Activated T-cell treated with anti-CD3 and anti-CD28 coated beads, Interleukin-2, amount 50 U/mL, for 72 hours (primary cell): ENCODE measurements around the gene PRRC2B. TPM values are rescaled to one million over a fixed set of nuclear protein-coding genes. Genes with fewer than 3 reads are reported as not detected.
A peak's percentile ranks its signal among the peaks of the same experiment; 100 is the strongest.

Experiments
- ATAC-seq, 2 donors: fragments of 150-1000 bp; cut with Tn5 transposase; replicated peaks in 1 of 2; 2 replicates each; pipeline ENCODE4 v1.10.0; 2021; ENCODE audit warnings: moderate library complexity in 2 of 2, mild to moderate bottlenecking in 1 of 2
- DNase-seq, 2 donors: peaks; one replicate each; pipeline ENCODE4 v3.0.0; 2021 to 2022; ENCODE audit warnings: mixed read lengths in 1 of 2
- H3K27ac Mint-ChIP-seq: one replicate; pipeline ENCODE4 v1.8.0; 2022; ENCODE audit warnings: mild to moderate bottlenecking, moderate library complexity, mixed read lengths
- H3K27me3 Mint-ChIP-seq: one replicate; pipeline ENCODE4 v1.8.0; 2022; ENCODE audit warnings: low read depth, mixed read lengths
- H3K36me3 Mint-ChIP-seq, 2 donors: one replicate each; pipeline ENCODE4 v1.8.0; 2022; ENCODE audit warnings: mixed read lengths in 2 of 2, mild to moderate bottlenecking in 1 of 2; ENCODE audit not compliant: insufficient read depth in 2 of 2
- H3K4me1 Mint-ChIP-seq: one replicate; pipeline ENCODE4 v1.8.0; 2022; ENCODE audit warnings: low read depth, mixed read lengths
- H3K4me3 Mint-ChIP-seq, 2 donors: one replicate each; pipeline ENCODE4 v1.8.0; 2022; ENCODE audit warnings: mild to moderate bottlenecking in 2 of 2, mixed read lengths in 2 of 2, moderate library complexity in 2 of 2
- H3K9me3 Mint-ChIP-seq, 2 donors: one replicate each; pipeline ENCODE4 v1.8.0; 2022; ENCODE audit warnings: mixed read lengths in 2 of 2
- total RNA-seq, 2 donors: library from RNA; stranded (reverse); gene quantifications; one replicate each; pipeline ENCODE4 v1.2.3, GENCODE V29; 2022

The PRRC2B gene
- total RNA-seq, 2 donors from 2014 or later, result 179 to 214 TPM

DNA sequence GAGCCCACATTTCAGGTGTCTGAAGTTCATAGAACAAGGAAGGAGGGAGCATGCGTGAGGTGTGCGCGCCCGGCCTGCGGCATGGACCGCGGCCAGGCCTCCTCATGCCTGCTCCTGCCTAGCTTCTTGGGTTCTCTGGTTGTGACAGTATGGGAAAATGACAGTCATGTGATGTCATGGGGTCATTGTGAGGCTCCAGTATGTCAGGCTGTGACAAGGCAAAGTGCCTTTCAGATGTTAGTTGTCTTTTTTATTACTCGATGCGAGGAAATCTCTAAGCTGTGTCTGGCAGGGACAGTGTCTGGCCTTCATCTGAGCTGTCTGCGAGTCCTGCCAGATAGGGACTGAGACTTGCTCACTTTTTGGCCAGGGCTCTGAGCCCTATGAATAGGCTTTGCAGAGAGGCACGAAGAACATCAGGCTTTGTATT lies 123.9 kb downstream of the PRRC2B start:
- ATAC-seq (no peak), DNase-seq (no peak)
- Mint-ChIP-seq H3K27me3 (no peaks in the 10 kb centered on the region), H3K4me1 (no peaks in the 10 kb centered on the region), H3K27ac (no peak overlapping the region), H3K36me3 (peaks cover 5 to 12% of the 10 kb centered on the region in 2 donors), H3K4me3 (no peak overlapping the region), H3K9me3 (no peaks in the 10 kb centered on the region)

- peaks cover 5 to 12% of the 10 kb centered on the region in 2 donors for H3K36me3 Mint-ChIP-seq
- H3K27me3 Mint-ChIP-seq, result no peaks in the 10 kb centered on the region
- DNase-seq (no peak), ATAC-seq (no peak)
- no peaks in the 10 kb centered on the region for H3K4me1 Mint-ChIP-seq
- no peaks in the 10 kb centered on the region for H3K9me3 Mint-ChIP-seq
- no peak overlapping the region for H3K27ac Mint-ChIP-seq
- no peak overlapping the region for H3K4me3 Mint-ChIP-seq
Observed at GRCh38 chr9:131518553-131518952, 124.7 kb downstream of the PRRC2B start.

- no peaks in the 10 kb centered on the region for H3K27me3 Mint-ChIP-seq
- no peak overlapping the region for H3K4me3 Mint-ChIP-seq
- peaks cover 3 to 11% of the 10 kb centered on the region in 2 donors for H3K36me3 Mint-ChIP-seq
- ATAC-seq (no peak), DNase-seq (no peak)
- H3K9me3 Mint-ChIP-seq, result no peaks in the 10 kb centered on the region
- H3K27ac Mint-ChIP-seq, result no peak overlapping the region
- peaks cover 6% of the 10 kb centered on the region for H3K4me1 Mint-ChIP-seq
Observed at GRCh38 chr9:131520503-131520902, 126.6 kb downstream of the PRRC2B start.

GRCh38 chr9:131521203-131521602 lies 127.3 kb downstream of the PRRC2B start:
- Mint-ChIP-seq H3K36me3 (peaks cover 3 to 11% of the 10 kb centered on the region in 2 donors), H3K4me1 (peaks cover 6% of the 10 kb centered on the region), H3K27me3 (no peaks in the 10 kb centered on the region), H3K27ac (peak overlapping the region; percentile 28), H3K4me3 (no peak overlapping the region), H3K9me3 (no peaks in the 10 kb centered on the region)
- DNase-seq (no peak), ATAC-seq (no peak)

DNA sequence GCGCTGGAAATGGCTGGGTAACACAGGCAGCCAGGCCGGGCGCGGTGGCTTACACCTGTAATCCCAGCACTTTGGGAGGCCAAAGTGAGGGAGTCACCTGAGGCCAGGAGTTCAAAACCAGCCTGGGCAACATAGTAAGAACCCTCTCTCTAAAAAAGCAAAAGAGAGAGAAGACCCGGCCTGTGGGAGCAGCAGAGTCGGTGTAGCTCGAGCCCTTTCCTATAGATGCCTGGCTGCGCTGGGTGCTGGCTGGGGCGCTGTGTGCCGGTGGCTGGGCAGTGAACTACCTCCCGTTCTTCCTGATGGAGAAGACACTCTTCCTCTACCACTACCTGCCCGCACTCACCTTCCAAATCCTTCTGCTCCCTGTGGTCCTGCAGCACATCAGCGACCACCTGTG lies 127.9 kb downstream of the PRRC2B start:
- Mint-ChIP-seq H3K27me3 (no peaks in the 10 kb centered on the region), H3K4me3 (no peak overlapping the region), H3K27ac (no peak overlapping the region), H3K9me3 (no peaks in the 10 kb centered on the region), H3K36me3 (peaks cover 3 to 11% of the 10 kb centered on the region in 2 donors), H3K4me1 (peaks cover 6% of the 10 kb centered on the region)
- DNase-seq (no peak), ATAC-seq (no peak)

DNA sequence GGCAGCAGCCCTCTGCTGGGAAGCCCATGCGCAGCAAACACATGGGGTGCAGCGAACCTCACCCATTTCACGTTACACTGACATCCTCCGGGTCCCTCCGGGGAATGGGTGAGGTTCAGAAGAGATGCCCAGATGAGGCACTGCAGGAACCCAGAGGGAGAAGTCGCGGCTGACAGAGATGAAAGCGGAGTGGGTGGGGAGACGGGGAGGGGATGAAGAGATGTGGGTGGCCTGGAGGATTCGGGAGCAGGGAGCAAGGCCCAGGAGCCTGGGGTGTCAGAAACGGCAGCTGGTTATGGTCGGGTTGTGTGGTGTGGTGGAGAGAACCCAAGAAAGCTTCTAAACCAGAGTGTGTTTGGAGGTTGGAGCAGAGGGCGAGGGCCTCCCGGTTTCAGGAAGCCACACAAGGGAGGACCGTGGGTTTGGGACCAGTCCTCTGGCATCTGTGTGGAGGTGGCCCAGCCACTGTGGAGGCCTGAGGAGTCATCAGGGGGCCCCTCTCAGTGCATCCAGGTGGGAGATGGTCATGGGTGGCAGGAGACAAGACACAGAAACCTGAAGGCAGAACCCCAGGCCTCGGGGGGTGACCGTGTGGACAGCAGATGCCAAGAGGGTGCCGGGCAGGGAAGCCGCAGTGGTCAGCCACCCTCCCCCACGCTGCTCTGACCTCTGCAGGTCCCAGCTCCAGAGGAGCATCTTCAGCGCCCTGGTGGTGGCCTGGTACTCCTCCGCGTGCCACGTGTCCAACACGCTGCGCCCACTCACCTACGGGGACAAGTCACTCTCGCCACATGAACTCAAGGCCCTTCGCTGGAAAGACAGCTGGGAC lies 128.6 kb downstream of the PRRC2B start:
- peaks cover 6% of the 10 kb centered on the region for H3K4me1 Mint-ChIP-seq
- no peak for ATAC-seq
- H3K27ac Mint-ChIP-seq, result peak overlapping the region; percentile 25
- no peaks in the 10 kb centered on the region for H3K27me3 Mint-ChIP-seq
- no peaks in the 10 kb centered on the region for H3K9me3 Mint-ChIP-seq
- H3K36me3 Mint-ChIP-seq, result peaks cover 3 to 11% of the 10 kb centered on the region in 2 donors
- DNase-seq, result no peak
- H3K4me3 Mint-ChIP-seq, result no peak overlapping the region

- Mint-ChIP-seq H3K27me3 (no peaks in the 10 kb centered on the region), H3K27ac (peak overlapping the region; percentile 25), H3K36me3 (peaks cover 3 to 11% of the 10 kb centered on the region in 2 donors), H3K4me3 (no peak overlapping the region), H3K4me1 (peaks cover 6% of the 10 kb centered on the region), H3K9me3 (no peaks in the 10 kb centered on the region)
- ATAC-seq (no peak), DNase-seq (no peak)
Observed at GRCh38 chr9:131523086-131523388, 129.2 kb downstream of the PRRC2B start.

DNA sequence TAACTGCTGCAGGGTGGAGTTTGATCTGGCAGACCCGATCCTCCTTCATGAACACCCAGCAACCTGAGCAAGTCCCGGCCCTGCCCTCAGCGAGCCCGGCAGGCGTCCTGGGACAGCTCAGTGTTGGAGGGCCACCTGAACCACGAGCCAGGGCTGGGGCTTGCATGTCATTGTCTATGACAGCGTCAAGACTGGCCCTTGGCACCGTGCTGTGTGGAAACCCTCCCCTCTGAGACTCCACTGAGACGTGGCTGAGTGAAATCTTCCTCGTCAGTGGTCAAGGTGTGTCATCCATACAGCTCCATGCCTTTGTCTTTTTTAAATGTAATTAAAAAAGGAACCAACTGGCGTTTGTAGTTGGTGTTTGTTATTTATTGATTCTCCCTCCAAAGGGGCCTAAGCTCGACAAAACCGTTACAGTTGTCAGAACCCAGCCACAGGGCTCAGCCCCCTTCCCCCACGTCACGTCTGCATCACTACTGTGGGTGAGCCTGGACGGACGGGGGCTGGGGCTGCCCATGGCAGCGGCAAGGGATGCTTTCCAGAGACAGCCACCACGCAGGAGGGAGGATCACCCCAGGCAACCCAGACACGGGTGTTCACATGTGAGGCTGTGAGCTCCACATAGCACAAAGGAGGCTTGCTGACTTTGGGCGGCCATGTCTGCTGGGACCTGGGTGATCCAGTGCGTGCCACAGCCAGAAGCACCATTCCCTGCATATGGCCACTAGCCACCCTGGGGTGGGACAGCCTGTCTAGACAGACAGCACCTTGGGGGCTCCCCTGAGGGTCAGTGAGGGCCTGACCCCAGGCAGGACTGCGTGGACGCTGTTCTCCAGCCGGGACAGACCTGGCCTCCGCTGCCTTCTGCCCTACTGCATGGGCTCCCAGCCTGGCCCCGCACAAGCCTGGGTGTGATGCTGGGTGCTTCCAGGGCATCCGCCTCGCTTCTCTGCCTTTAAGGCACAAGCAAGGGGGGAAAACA lies 129.9 kb downstream of the PRRC2B start:
- no peak overlapping the region for H3K27ac Mint-ChIP-seq

DNA sequence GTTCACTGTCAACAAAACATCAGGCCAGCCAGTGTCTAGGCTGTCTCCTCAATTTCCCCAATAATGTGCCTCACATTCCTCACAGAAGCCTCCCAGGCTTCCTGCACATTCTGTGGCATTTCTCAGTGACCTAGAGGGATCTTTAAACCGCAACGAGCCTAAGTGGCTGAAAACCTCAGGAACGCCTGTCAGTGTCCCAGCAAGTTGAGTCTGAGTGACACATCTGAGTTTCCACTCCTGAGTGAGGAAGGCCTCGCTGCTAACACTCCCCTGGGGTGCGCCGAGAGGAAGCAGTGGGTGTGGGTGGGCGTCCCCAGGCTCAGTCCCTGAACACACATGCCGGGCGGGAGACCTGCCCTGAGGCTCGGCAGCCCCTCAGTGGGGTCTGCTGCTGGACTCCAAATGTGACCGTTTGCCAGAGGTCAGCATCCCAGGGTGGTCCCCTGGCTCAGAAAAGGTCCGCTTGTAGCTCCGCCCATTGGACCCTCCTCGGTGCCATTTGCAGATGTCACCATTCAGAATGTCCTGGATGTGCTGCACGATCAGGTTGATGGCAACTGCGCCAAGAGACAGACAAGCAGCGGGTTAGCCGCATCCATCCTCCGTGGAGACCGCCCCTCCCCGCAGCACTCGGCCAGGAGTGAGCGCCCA lies 130.9 kb downstream of the PRRC2B start:
- no peaks in the 10 kb centered on the region for H3K9me3 Mint-ChIP-seq
- DNase-seq (no peak), ATAC-seq (peak in 1 of 2 donors; percentile 2)
- H3K36me3 Mint-ChIP-seq, result peaks cover 0 to 6% of the 10 kb centered on the region in 2 donors
- H3K4me1 Mint-ChIP-seq, result peaks cover 7% of the 10 kb centered on the region
- H3K27me3 Mint-ChIP-seq, result no peaks in the 10 kb centered on the region
- H3K27ac Mint-ChIP-seq, result no peak overlapping the region
- no peak overlapping the region for H3K4me3 Mint-ChIP-seq

More for the DNA sequence above, 129.9 kb downstream of the PRRC2B start:
- ATAC-seq, result peak in 1 of 2 donors; percentile 13
- no peak overlapping the region for H3K4me3 Mint-ChIP-seq
- DNase-seq, result no peak
- H3K27me3 Mint-ChIP-seq, result no peaks in the 10 kb centered on the region
- H3K9me3 Mint-ChIP-seq, result no peaks in the 10 kb centered on the region
- peaks cover 3 to 8% of the 10 kb centered on the region in 2 donors for H3K36me3 Mint-ChIP-seq
- peaks cover 6% of the 10 kb centered on the region for H3K4me1 Mint-ChIP-seq

GRCh38 chr9:131525643-131526565 lies 132.0 kb downstream of the PRRC2B start:
- Mint-ChIP-seq H3K9me3 (no peaks in the 10 kb centered on the region), H3K27me3 (no peaks in the 10 kb centered on the region), H3K27ac (no peak overlapping the region), H3K4me3 (no peak overlapping the region), H3K36me3 (peaks cover 0 to 4% of the 10 kb centered on the region in 2 donors), H3K4me1 (peaks cover 13% of the 10 kb centered on the region)
- DNase-seq, result no peak
- ATAC-seq, result no peak

DNA sequence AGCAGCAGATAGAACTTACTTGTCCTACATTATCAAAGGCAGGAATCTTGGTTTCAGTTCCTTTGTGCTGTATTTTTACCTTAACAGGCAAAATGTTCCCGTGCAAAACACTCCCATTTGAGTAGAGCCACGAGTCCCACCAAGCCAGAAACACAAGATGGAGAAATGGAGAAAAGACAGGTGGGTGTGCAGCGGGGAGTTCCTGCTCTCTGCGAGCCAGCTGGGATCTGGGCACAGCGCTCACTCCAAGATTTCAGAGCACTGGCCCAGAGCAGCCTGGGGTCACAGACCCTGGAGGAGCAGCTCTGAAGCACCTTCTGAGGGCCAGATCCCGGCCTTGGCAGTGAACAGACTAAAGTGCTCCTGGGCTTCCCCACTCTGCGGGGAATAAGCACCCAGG lies 134.3 kb downstream of the PRRC2B start:
- H3K4me3 Mint-ChIP-seq, result peak overlapping the region in 1 of 2 donors; percentile 36
- H3K27me3 Mint-ChIP-seq, result no peaks in the 10 kb centered on the region
- no peaks in the 10 kb centered on the region for H3K9me3 Mint-ChIP-seq
- peaks cover 13% of the 10 kb centered on the region for H3K4me1 Mint-ChIP-seq
- no peak for ATAC-seq
- no peak overlapping the region for H3K27ac Mint-ChIP-seq
- DNase-seq, result no peak
- H3K36me3 Mint-ChIP-seq, result peaks cover 0 to 2% of the 10 kb centered on the region in 2 donors

DNA sequence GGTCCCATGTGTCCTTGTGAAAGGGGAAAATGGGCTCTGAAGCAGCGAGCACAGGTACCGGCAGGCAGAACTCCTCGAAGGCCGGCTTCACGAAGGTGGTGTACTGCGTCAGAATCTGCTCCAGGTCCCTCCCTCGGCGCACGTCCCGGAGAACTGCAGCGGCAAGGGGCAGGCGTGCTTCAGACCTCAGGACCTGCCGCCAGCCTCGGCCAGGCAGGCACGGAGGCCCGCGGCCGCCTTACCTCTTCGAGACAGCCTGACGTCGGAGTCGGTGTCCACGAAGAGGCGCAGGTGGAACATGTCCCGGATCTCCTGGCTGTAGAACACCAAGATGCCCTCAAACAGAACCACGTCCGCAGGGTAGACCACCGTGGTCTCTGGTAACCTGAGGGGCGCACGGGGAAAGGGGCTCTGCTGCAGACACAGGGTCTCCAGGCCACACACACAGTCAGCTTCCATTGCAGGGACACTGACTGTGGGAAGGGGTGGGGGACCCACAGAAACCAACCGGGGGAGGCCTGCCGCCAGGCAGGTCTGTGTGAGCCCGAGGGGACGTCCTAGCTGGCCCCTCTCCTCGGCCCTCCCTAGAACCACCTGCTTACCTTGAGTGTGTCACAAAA lies 135.1 kb downstream of the PRRC2B start:
- ATAC-seq, result no peak
- H3K27me3 Mint-ChIP-seq, result no peaks in the 10 kb centered on the region
- DNase-seq, result no peak
- H3K36me3 Mint-ChIP-seq, result peaks cover 0 to 2% of the 10 kb centered on the region in 2 donors
- no peaks in the 10 kb centered on the region for H3K9me3 Mint-ChIP-seq
- peak overlapping the region in 1 of 2 donors; percentile 24 for H3K4me3 Mint-ChIP-seq
- peaks cover 17% of the 10 kb centered on the region for H3K4me1 Mint-ChIP-seq
- H3K27ac Mint-ChIP-seq, result no peak overlapping the region
